Muscle of leg (tissue), 11 donors: ENCODE data around the gene RIOK2. TPM values are rescaled to one million over a fixed set of nuclear protein-coding genes. Genes with fewer than 3 reads are reported as not detected.

Experiments
- DNase-seq: peaks from one replicate; pipeline ENCODE4 v3.0.0; 2013
- H3K27ac ChIP-seq: one replicate; pipeline ENCODE4 v1.5.1; 2013; ENCODE audit warnings: mild to moderate bottlenecking, low read length, control low read depth
- H3K27me3 ChIP-seq: one replicate; pipeline ENCODE4 v1.6.1; 2013; ENCODE audit warnings: low read length; ENCODE audit not compliant: control insufficient read depth, insufficient read depth
- H3K36me3 ChIP-seq: one replicate; pipeline ENCODE4 v1.6.1; 2013; ENCODE audit warnings: low read length; ENCODE audit not compliant: control insufficient read depth, insufficient read depth
- H3K4me1 ChIP-seq: one replicate; pipeline ENCODE4 v1.6.1; 2013; ENCODE audit warnings: low read length; ENCODE audit not compliant: control insufficient read depth, insufficient read depth
- H3K4me3 ChIP-seq: one replicate; pipeline ENCODE4 v1.5.1; 2013; ENCODE audit warnings: low read length, control low read depth
- H3K9me3 ChIP-seq: replicated peaks from 2 replicates; pipeline ENCODE4 v1.6.1; 2013; ENCODE audit warnings: low read depth, low read length; ENCODE audit not compliant: control insufficient read depth
- whole genome bisulfite sequencing: methylation state at CpG from one replicate; pipeline ENCODE4 v1.1.5; 2013; ENCODE audit warnings: missing lambda C conversion rate; ENCODE audit not compliant: insufficient coverage; 5-methylcytosine and 5-hydroxymethylcytosine counted together
- polyA plus RNA-seq, 8 donors: library from polyadenylated mRNA; unstranded; fragments of 120-200 nt; gene quantifications; one replicate each; pipeline versions ENCODE4 v1.2.1 to v1.2.3, GENCODE V29; 2013; ENCODE audit warnings: inconsistent platforms in 1 of 8, low replicate concordance in 1 of 8; ENCODE audit not compliant: insufficient read length in 8 of 8, insufficient read depth in 1 of 8
- total RNA-seq: library from RNA; stranded (reverse); fragments of 120-200 nt; gene quantifications from one replicate; pipeline ENCODE4 v1.2.4, GENCODE V29; 2013

Gene RIOK2
- total and polyA plus RNA-seq, 9 donors = 25.6 to 40.0 (median 33.0) TPM

DNA sequence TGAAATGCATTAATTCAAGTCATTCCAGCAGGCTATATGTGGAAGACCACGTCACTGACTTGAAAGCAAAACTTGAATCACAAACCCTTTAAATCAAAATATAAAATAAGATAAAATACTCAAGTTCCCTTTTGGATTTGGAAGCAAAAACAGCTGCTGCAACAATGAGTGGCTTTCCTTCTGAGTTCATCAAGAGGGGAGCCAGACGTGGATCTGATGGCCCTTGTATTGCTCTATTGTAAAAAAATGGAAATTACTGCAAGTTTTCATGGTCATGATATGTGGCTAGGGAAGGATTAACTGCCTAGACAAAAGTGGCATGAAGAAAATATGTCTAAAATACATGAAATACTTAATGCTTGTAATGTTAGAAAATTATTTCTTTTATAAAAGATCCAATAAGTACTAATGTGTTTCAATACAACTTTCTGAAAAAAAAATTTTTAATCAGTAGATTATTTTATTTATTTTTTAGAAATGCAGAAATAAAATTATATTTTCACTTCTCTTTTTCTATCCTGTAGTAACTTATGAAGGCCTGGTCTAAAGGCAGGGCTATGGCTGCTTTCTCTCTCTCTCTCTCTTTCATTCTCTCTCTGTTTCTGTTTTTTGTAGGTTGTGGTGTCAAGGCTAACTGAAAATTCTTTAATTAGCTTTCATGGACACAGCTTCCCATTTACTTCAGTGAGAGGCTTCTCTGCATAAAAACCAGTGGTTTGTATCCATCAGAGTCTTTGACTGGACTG, 64.6 kb downstream of the RIOK2 start:
- Histone ChIP-seq H3K27me3 (no peaks in the 10 kb centered on the region), H3K36me3 (no peaks in the 10 kb centered on the region), H3K4me3 (no peak overlapping the region), H3K9me3 (no peaks in the 10 kb centered on the region), H3K27ac (peak overlapping the region; percentile 91), H3K4me1 (peaks cover 4% of the 10 kb centered on the region)
- 29% methylated on average over 1 of the region's 2 CpGs for WGBS
- peak; percentile 84 for DNase-seq

DNA sequence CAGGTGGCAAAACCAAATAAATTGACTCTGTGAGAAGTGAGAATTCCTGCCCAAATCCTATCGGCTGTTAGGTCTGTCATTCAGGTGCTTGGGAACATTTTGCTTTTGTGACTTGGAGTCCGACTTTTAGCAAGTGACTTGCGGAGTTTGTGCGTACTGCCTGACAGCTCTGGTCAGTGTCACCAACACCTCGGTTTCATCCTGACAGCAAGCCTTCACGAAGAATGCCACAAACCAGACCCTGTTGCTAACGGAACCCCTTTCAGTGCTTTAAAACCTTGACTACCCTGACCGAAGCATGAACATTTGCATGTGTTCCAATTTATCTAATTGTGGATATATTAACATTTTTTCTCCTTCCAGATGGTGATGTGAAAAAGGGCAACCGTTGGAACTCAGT, 67.1 kb downstream of the RIOK2 start:
- Histone ChIP-seq H3K4me1 (peaks cover 6% of the 10 kb centered on the region), H3K27ac (no peak overlapping the region), H3K4me3 (no peak overlapping the region), H3K27me3 (no peaks in the 10 kb centered on the region), H3K36me3 (no peaks in the 10 kb centered on the region), H3K9me3 (no peaks in the 10 kb centered on the region)
- DNase-seq = no peak
- 61% methylated on average over 5 of the region's 9 CpGs for WGBS

DNA sequence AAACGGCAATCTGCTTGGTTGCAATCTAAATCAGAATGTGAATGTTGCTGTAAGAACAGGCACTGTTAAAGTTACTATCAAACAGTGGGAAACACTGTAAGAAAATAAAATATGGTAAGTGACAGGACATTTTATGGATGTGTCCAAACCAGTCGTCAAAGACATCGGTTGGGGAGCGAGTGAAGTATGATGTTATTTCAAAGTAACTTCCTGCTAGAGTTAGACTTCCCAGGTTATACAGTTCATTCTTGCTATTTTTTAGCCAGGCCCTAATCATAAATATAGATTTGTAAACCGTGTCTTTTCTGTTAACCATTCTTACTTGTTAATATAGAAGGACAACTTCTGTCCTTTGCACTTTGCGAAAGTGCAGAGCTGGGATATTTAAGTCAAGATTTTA, 70.8 kb downstream of the RIOK2 start:
- Histone ChIP-seq H3K27me3 (no peaks in the 10 kb centered on the region), H3K4me1 (peaks cover 2% of the 10 kb centered on the region), H3K4me3 (no peak overlapping the region), H3K36me3 (no peaks in the 10 kb centered on the region), H3K27ac (no peak overlapping the region), H3K9me3 (no peaks in the 10 kb centered on the region)
- no CpG with 5 or more reads among the region's 6 CpGs for WGBS
- no peak for DNase-seq

DNA sequence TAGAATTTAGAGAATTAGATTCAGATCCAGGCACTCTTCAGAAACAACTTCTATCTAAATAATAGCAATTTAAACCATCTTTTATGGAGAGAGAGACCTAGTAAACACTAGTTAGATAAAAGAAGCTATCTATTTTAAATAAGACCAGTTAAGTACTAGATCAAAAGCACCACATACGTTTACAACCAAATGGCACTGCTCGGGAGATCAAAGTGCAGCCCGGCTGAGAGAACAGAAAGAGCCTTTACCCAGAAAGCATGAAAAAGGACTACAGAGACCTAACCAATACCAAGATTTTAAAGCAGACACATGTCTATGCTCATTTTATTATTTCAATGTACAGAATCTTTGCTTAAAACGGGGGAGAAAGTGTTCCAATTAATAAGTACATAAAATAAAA, 71.4 kb downstream of the RIOK2 start:
- Histone ChIP-seq H3K27me3 (no peaks in the 10 kb centered on the region), H3K36me3 (no peaks in the 10 kb centered on the region), H3K4me3 (no peak overlapping the region), H3K9me3 (no peaks in the 10 kb centered on the region), H3K4me1 (peaks cover 2% of the 10 kb centered on the region), H3K27ac (no peak overlapping the region)
- WGBS = no CpG with 5 or more reads among the region's 4 CpGs
- DNase-seq = no peak

DNA sequence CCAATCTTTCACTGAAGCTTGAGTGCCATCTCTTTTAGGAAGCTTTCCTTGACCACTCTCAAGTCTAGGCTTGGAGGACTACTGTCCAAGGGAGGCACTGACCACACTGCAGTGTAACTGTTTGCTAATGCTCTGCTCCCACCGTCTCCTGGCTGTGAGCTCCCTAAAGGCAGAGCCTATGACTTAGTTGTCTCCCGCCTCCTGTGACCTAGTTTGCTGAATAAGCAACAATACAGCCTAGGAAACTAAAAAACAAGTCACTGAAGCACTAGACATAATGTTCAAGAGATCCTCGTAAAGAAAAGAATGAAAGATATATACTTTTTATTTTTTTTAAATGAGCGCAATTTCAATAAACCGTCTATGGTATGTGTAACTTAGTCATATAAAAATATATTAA, 72.0 kb downstream of the RIOK2 start:
- H3K27ac ChIP-seq = no peak overlapping the region
- no peaks in the 10 kb centered on the region for H3K27me3 ChIP-seq
- H3K4me1 ChIP-seq = peaks cover 2% of the 10 kb centered on the region
- H3K4me3 ChIP-seq = no peak overlapping the region
- no CpG with 5 or more reads among the region's 5 CpGs for WGBS
- H3K9me3 ChIP-seq = no peaks in the 10 kb centered on the region
- no peaks in the 10 kb centered on the region for H3K36me3 ChIP-seq
- no peak for DNase-seq

Other genes with a start within 250 kb of the RIOK2 start
- gene LNPEP, start 247.2 kb downstream of the RIOK2 start, total RNA-seq = 33.8 TPM
- 10 to 100 TPM; 12.3 to 21.5 (median 17.5) TPM for gene LNPEP, start 247.2 kb downstream of the RIOK2 start, polyA plus RNA-seq
- 5.3 TPM for gene LIX1, start 40.6 kb downstream of the RIOK2 start, total RNA-seq
- 1 to 10 TPM; 5.1 to 9.5 (median 7.0) TPM for gene LIX1, start 40.6 kb downstream of the RIOK2 start, polyA plus RNA-seq